GM21737 (cell line): Measurements from ENCODE around the gene RALBP1.

ENCODE experiments used
- ATAC-seq: cut with Tn5 transposase; IDR thresholded peaks from one replicate; pipeline ENCODE4 v1.9.1; 2021; ENCODE audit warnings: mild to moderate bottlenecking, moderate library complexity; ENCODE audit not compliant: unreplicated experiment

Gene RALBP1

GRCh38 chr18:9586814-9587213, 111.5 kb downstream of the RALBP1 start:
- ATAC-seq: no peak
